A549 treated with CORT108297 at 1 μM for 4 hours (cell line): ENCODE data around the gene SNX33. TPM values are rescaled to one million over a fixed set of nuclear protein-coding genes. Genes with fewer than 3 reads are reported as not detected.

Experiments
- total RNA-seq: library from RNA; stranded (reverse); fragments of 200-300 nt; extraction: Qiagen RNA extraction; gene quantifications from 5 replicates; pipeline ENCODE4 v1.2.3, GENCODE V29; 2022

SNX33 gene, protein sequence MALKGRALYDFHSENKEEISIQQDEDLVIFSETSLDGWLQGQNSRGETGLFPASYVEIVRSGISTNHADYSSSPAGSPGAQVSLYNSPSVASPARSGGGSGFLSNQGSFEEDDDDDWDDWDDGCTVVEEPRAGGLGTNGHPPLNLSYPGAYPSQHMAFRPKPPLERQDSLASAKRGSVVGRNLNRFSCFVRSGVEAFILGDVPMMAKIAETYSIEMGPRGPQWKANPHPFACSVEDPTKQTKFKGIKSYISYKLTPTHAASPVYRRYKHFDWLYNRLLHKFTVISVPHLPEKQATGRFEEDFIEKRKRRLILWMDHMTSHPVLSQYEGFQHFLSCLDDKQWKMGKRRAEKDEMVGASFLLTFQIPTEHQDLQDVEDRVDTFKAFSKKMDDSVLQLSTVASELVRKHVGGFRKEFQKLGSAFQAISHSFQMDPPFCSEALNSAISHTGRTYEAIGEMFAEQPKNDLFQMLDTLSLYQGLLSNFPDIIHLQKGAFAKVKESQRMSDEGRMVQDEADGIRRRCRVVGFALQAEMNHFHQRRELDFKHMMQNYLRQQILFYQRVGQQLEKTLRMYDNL
- total RNA-seq, result 12.0 to 17.1 TPM (median 15.7 TPM) in 5 replicates

DNA sequence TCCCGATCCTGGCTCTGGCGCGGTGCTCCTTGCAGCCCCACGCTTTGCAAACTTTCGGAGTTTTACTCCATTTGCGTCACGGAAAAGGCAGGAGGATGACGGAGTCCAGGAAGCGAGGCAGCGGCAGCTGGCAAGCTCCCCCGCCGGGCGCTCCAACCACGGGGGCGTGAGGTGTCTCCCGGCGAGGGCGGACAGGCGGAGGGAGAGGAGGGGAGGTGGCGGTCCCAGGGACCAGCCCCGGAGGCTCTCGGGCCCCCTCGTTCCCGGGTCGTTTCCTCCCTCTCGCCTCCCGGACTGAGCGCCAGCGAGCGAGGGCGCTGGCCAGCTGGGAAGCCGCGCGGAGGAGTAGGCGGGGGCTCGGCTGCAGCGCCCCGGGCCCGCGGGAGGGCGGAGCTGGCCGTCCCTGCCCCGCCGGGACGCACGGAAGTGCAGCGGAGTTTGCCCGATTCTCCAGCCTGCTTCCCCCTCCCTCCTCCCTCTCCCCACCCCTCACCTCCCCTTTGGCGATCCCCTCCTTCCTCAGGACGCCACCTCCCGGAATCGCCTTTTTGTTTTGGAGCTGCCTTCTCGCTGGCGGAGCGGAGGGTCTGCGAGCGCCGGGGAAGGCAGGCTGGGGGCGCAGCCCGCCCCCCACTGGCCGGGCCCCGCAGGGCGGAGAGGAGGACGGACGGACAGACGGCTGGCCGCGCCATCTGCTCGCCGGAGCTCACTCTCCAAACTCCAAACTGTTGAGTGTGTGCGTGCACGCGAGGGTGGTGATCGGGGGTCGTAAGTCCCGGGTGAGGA is at the start of gene SNX33:
SNX33 (plus strand) TSS at position 543 of the 786 bp plus-strand sequence. CDS start 1,191 bp downstream, outside the sequence.

DNA sequence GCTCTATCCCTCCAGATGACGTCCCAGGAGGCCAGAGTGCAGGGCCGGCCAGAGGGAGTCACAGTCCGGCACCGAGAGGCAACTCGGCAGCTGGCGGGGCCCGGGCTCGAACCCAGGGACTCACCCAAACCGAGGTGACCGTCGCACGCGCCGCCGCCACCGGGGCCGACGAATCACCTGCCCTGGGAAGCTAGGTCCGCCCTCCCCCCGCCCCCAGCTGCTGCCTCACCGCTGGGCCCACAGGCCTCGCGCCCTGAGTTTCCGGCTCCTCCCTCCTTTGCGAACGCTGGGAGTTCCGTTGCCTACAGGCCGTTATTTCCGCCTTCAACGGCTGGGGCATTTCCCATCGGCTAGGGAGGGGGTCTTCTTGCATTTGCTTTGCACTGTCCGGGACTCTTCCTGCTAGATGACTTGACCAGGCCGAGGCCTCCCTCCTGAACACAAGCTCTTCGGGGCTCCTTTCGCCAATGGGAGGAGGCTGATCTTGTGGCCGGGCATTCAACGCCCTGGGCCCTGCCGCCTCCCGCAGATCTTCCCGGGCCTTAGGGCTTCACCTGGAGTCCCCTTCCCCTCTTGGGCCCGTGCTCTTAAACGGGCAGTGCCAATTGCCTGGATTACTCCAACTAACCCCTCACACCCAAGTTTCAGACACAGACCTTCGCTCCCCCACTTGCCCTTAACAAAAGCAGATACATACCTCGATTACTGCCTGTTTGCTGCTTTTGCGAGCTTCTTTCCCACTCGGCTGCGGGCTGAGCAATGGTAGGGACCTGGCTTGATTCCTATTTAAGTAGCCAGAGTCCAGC is 22.0 kb upstream of the SNX33 start, which contains the start of gene SNUPN:
SNUPN (minus strand) TSS at position 184 of the 806 bp plus-strand sequence. CDS start 4,674 bp downstream, outside the sequence.

DNA sequence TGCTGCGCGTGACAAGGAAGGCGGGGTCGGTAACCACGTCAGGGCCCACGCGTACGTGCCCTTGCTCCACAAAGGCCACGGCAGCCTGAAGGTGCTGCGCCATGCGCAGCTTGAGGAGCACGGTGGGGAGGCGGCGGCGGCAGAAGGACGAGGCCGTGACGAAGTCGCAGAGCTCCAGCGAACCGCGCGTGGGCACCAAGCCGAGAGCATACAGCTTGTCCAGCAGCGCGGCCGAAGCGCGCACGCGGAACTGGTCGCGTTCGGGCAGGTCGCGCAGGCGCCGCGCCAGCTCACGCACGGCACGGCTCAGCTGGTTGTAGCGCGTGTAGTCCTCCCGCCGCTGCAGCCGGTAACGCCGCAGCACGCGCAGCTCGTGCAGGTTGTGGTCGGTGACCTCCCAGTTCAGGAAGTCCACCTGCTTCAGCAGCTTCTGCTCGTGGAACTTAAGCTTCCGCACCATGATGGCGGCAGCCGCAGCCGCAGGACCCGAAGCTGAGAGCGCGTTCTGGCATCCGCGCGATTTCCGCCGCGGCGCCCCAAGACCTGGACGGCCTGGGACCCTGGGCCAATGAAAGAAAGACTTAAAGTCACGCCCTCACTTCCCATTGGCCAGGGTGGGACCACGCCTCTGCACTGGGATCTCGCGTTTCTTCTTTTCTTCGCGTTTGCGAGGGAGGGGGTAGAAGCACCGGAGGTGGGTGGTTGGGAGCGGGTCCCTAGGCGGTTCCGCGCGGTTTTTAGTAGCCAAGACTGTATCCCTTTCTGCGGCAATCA is 7.8 kb upstream of the SNX33 start, which contains the start of gene IMP3:
IMP3 (minus strand) TSS at position 516 of the 774 bp plus-strand sequence; CDS start at position 460, 56 bp downstream.

Other genes starting within 250 kb of the SNX33 start
- 24.1 to 35.5 TPM (median 31.9 TPM) in 5 replicates for gene SIN3A, start 196.2 kb upstream of the SNX33 start, total RNA-seq
- gene PTPN9, start 68.6 kb upstream of the SNX33 start, total RNA-seq, result 34.6 to 48.4 TPM (median 44.2 TPM) in 5 replicates
- 30.9 to 37.7 TPM (median 32.6 TPM) in 5 replicates for gene SNUPN, start 22.2 kb upstream of the SNX33 start, total RNA-seq
- 89.4 to 131 TPM (median 126 TPM) in 5 replicates for gene IMP3, start 7.7 kb upstream of the SNX33 start, total RNA-seq
- 0.06 to 0.12 TPM (median 0.10 TPM) in 5 replicates for gene CSPG4, start 64.9 kb downstream of the SNX33 start, total RNA-seq
- gene UBE2Q2, start 195.5 kb downstream of the SNX33 start, total RNA-seq, result 33.7 to 41.8 TPM (median 38.6 TPM) in 5 replicates